HepG2 (cell line): ENCODE results near the gene NET1. TPM values are rescaled to one million over a fixed set of nuclear protein-coding genes. Genes with fewer than 3 reads are reported as not detected.

Source experiments
- CHD4 ChIP-seq: fragments of 200-600 bp; sonication (generic); IDR thresholded peaks from 2 replicates; pipeline ENCODE4 v1.7.0; 2017; ENCODE audit warnings: mild to moderate bottlenecking, low read length, borderline replicate concordance
- ELK4 ChIP-seq: sonication (generic); formaldehyde crosslinking; IDR thresholded peaks from 2 replicates; pipeline ENCODE4 v1.9.0; 2021; ENCODE audit warnings: missing genetic modification reagents, borderline replicate concordance
- FOXJ3 ChIP-seq: sonication (generic); formaldehyde crosslinking; IDR thresholded peaks from 2 replicates; pipeline ENCODE4 v1.4.0; 2020; ENCODE audit warnings: missing genetic modification reagents, mild to moderate bottlenecking, borderline replicate concordance
- MAFG ChIP-seq: sonication (generic); formaldehyde crosslinking; IDR thresholded peaks from 2 replicates; pipeline ENCODE4 v1.5.1; 2020; ENCODE audit warnings: mild to moderate bottlenecking, missing genetic modification reagents
- MED8 ChIP-seq: sonication (generic); formaldehyde crosslinking; IDR thresholded peaks from 2 replicates; pipeline ENCODE4 v1.8.1; 2023; ENCODE audit warnings: mild to moderate bottlenecking, missing genetic modification reagents; ENCODE audit not compliant: insufficient replicate concordance
- MTERF4 ChIP-seq: sonication (generic); formaldehyde crosslinking; IDR thresholded peaks from 2 replicates; pipeline ENCODE4 v1.8.0; 2023; ENCODE audit warnings: mild to moderate bottlenecking, missing genetic modification reagents
- NCOA2 ChIP-seq: sonication (generic); formaldehyde crosslinking; IDR thresholded peaks from 2 replicates; pipeline ENCODE4 v1.8.0; 2022; ENCODE audit warnings: inconsistent platforms
- NFIB ChIP-seq: sonication (generic); formaldehyde crosslinking; IDR thresholded peaks from 2 replicates; pipeline ENCODE4 v1.9.0; 2021; ENCODE audit warnings: missing genetic modification reagents, mild to moderate bottlenecking, borderline replicate concordance
- PBX2 ChIP-seq: IDR thresholded peaks from 2 replicates; pipeline ENCODE4 v1.6.1; 2016; ENCODE audit warnings: control low read depth
- RFX3 ChIP-seq: IDR thresholded peaks from 2 replicates; pipeline ENCODE4 v1.6.1; 2016; ENCODE audit warnings: missing biosample characterization, missing genetic modification reagents
- SNAPC5 ChIP-seq: sonication (generic); formaldehyde crosslinking; IDR thresholded peaks from 2 replicates; pipeline ENCODE4 v1.8.1; 2023; ENCODE audit warnings: mild to moderate bottlenecking, missing genetic modification reagents, borderline replicate concordance
- TBP ChIP-seq: sonication (generic); formaldehyde crosslinking; IDR thresholded peaks from 2 replicates; pipeline ENCODE4 v1.5.0; 2020; ENCODE audit warnings: missing genetic modification reagents
- TFDP1 ChIP-seq: IDR thresholded peaks from 2 replicates; pipeline ENCODE4 v1.6.1; 2016; ENCODE audit warnings: missing compliant biosample characterization, missing genetic modification reagents, borderline replicate concordance
- ZNF674 ChIP-seq: sonication (generic); formaldehyde crosslinking; IDR thresholded peaks from 2 replicates; pipeline ENCODE4 v1.5.0; 2020; ENCODE audit warnings: low read depth, mild to moderate bottlenecking, missing genetic modification reagents
- ZNF687 ChIP-seq: sonication (generic); formaldehyde crosslinking; IDR thresholded peaks from 2 replicates; pipeline ENCODE4 v1.5.1; 2020; ENCODE audit warnings: mild to moderate bottlenecking, missing genetic modification reagents, moderate library complexity
- ZNF704 ChIP-seq: sonication (generic); formaldehyde crosslinking; IDR thresholded peaks from 2 replicates; pipeline ENCODE4 v1.8.1; 2023; ENCODE audit warnings: mild to moderate bottlenecking, inconsistent platforms, moderate library complexity, missing genetic modification reagents, borderline replicate concordance
- ZNF800 ChIP-seq: sonication (generic); formaldehyde crosslinking; IDR thresholded peaks from 2 replicates; pipeline ENCODE4 v1.4.0; 2020; ENCODE audit warnings: missing genetic modification reagents
- polyA plus RNA-seq, 8 experiments: library from polyadenylated mRNA; depleted of rRNA in 3 of 8; stranded (reverse) in 7 of 8; unstranded in 1 of 8; fragments of >200 nt; fragmentation: Illumina TruSeq in 4 of 8; extraction: Trizol in 4 of 8; gene quantifications; 2 replicates each; pipeline versions ENCODE4 v1.2.1 to v1.2.3, GENCODE V29; 2011 to 2016; ENCODE audit warnings: low read depth in 4 of 8, missing spikeins in 1 of 8, mixed read lengths in 1 of 8; ENCODE audit not compliant: insufficient read depth in 1 of 8
- total RNA-seq, 5 experiments: library from RNA; depleted of rRNA; stranded (reverse); fragments of >200 nt; fragmentation: Illumina TruSeq; extraction: Trizol; gene quantifications; 2 replicates each; pipeline ENCODE4 v1.2.3, GENCODE V29; 2016; ENCODE audit warnings: low read depth in 1 of 5

Gene NET1
- total and polyA plus RNA-seq, 2 of the 13 experiments (the other 11 are each of a cell fraction or from before 2014, with no cell fraction given) = 48.1 to 65.8 TPM

- TF ChIP-seq ZNF687 (CRISPR knock-in tag) = peak; percentile 95
- TF ChIP-seq SNAPC5 = no peak
- peak; percentile 79 for TF ChIP-seq NCOA2 (CRISPR knock-in tag)
- TF ChIP-seq ZNF674 (CRISPR knock-in tag) = no peak
- TF ChIP-seq TFDP1 (CRISPR knock-in tag) = peak; percentile 79
- no peak for TF ChIP-seq ELK4 (CRISPR knock-in tag)
- no peak for TF ChIP-seq MAFG (CRISPR knock-in tag)
- no peak for TF ChIP-seq CHD4
- no peak for TF ChIP-seq MED8
- no peak for TF ChIP-seq MTERF4
- TF ChIP-seq ZNF800 (CRISPR knock-in tag) = peak; percentile 80; the same call in 1 of the 2 replicates
- no peak for TF ChIP-seq ZNF704 (CRISPR knock-in tag)
- TF ChIP-seq RFX3 (CRISPR knock-in tag) = no peak
- no peak for TF ChIP-seq PBX2 (CRISPR knock-in tag)
- no peak for TF ChIP-seq TBP (CRISPR knock-in tag)
- no peak for TF ChIP-seq NFIB (CRISPR knock-in tag)
- TF ChIP-seq FOXJ3 (CRISPR knock-in tag) = peak; percentile 55; the same call in 1 of the 2 replicates
Measured at GRCh38 chr10:5446390-5446926, 34.1 kb downstream of the NET1 start (continued).
